Mesenchymal stem cell (in vitro differentiated cells and primary cell): ENCODE data around the gene FXYD5.

Experiments
- DNase-seq: peaks from one replicate; pipeline ENCODE4 v3.0.0-alpha.2; 2013
- H2AFZ ChIP-seq: one replicate; pipeline ENCODE4 v1.6.1; 2013; ENCODE audit warnings: low read depth, mild to moderate bottlenecking, control low read depth, inconsistent platforms, low read length, moderate library complexity
- H2AK5ac ChIP-seq: 2 replicates; pipeline ENCODE4 v1.6.1; 2013; ENCODE audit warnings: low read length, moderate library complexity, mild to moderate bottlenecking, inconsistent platforms; ENCODE audit not compliant: severe bottlenecking
- H2BK120ac ChIP-seq: one replicate; pipeline ENCODE4 v1.6.1; 2013; ENCODE audit warnings: low read depth, mild to moderate bottlenecking, inconsistent platforms, low read length, moderate library complexity
- H2BK12ac ChIP-seq, 2 experiments: one replicate each; pipeline ENCODE4 v1.6.1; 2013; ENCODE audit warnings: inconsistent platforms in 2 of 2, low read length in 2 of 2, mild to moderate bottlenecking in 2 of 2, moderate library complexity in 2 of 2, control low read depth in 1 of 2
- H2BK15ac ChIP-seq: one replicate; pipeline ENCODE4 v1.6.1; 2013; ENCODE audit warnings: mild to moderate bottlenecking, low read depth, inconsistent platforms; ENCODE audit not compliant: poor library complexity, severe bottlenecking
- H2BK5ac ChIP-seq: 2 replicates; pipeline ENCODE4 v1.6.1; 2013; ENCODE audit warnings: low read depth, mild to moderate bottlenecking, low read length, control low read depth, inconsistent platforms; ENCODE audit not compliant: poor library complexity, severe bottlenecking
- H3K14ac ChIP-seq, 2 experiments: one replicate each; pipeline ENCODE4 v1.6.1; 2013; ENCODE audit warnings: inconsistent platforms in 2 of 2, low read length in 2 of 2, control low read depth in 1 of 2, mild to moderate bottlenecking in 1 of 2, moderate library complexity in 1 of 2
- H3K18ac ChIP-seq, 2 experiments: one replicate each; pipeline ENCODE4 v1.6.1; 2013; ENCODE audit warnings: inconsistent platforms in 2 of 2, low read length in 2 of 2, control low read depth in 1 of 2, low read depth in 1 of 2, mild to moderate bottlenecking in 1 of 2
- H3K23ac ChIP-seq, 2 experiments: one replicate each; pipeline ENCODE4 v1.6.1; 2013; ENCODE audit warnings: inconsistent platforms in 2 of 2, low read length in 2 of 2, mild to moderate bottlenecking in 2 of 2, moderate library complexity in 2 of 2, control low read depth in 1 of 2
- H3K27ac ChIP-seq: 2 replicates; pipeline ENCODE4 v1.5.1; 2013; ENCODE audit warnings: mild to moderate bottlenecking, moderate library complexity, low read length, control low read depth, inconsistent platforms; ENCODE audit not compliant: poor library complexity, severe bottlenecking
- H3K27me3 ChIP-seq, 2 experiments: 2 replicates each; pipeline versions ENCODE4 v1.6.1 to v1.7.0; 2013; ENCODE audit warnings: low read length in 2 of 2, mild to moderate bottlenecking in 2 of 2, moderate library complexity in 2 of 2, control low read depth in 1 of 2, inconsistent platforms in 1 of 2; ENCODE audit not compliant: control insufficient read depth in 1 of 2, insufficient read depth in 1 of 2
- H3K36me3 ChIP-seq, 2 experiments: 2 replicates each; pipeline versions ENCODE4 v1.6.1 to v1.7.0; 2013; ENCODE audit warnings: low read length in 2 of 2, control low read depth in 1 of 2, inconsistent platforms in 1 of 2, low read depth in 1 of 2, mild to moderate bottlenecking in 1 of 2; ENCODE audit not compliant: insufficient read depth in 2 of 2, control insufficient read depth in 1 of 2
- H3K4ac ChIP-seq, 2 experiments: one replicate each; pipeline ENCODE4 v1.6.1; 2013; ENCODE audit warnings: inconsistent platforms in 2 of 2, low read length in 2 of 2, mild to moderate bottlenecking in 2 of 2, moderate library complexity in 2 of 2, control low read depth in 1 of 2, low read depth in 1 of 2
- H3K4me1 ChIP-seq: 2 replicates; pipeline ENCODE4 v1.6.1; 2013; ENCODE audit warnings: low read depth, low read length, control low read depth; ENCODE audit not compliant: control insufficient read depth, insufficient read depth
- H3K4me2 ChIP-seq: 2 replicates; pipeline ENCODE4 v1.6.1; 2013; ENCODE audit warnings: low read length, mild to moderate bottlenecking, inconsistent platforms; ENCODE audit not compliant: poor library complexity, severe bottlenecking
- H3K4me3 ChIP-seq, 2 experiments: 2 replicates each; pipeline versions ENCODE4 v1.5.1 to v1.7.0; 2013; ENCODE audit warnings: low read length in 2 of 2, mild to moderate bottlenecking in 2 of 2, control low read depth in 1 of 2, low read depth in 1 of 2; ENCODE audit not compliant: insufficient read depth in 1 of 2
- H3K79me1 ChIP-seq: replicated peaks from 2 replicates; pipeline ENCODE4 v1.6.1; 2013; ENCODE audit warnings: mild to moderate bottlenecking, control low read depth, low read length, inconsistent platforms; ENCODE audit not compliant: poor library complexity, severe bottlenecking
- H3K9ac ChIP-seq: 2 replicates; pipeline ENCODE4 v1.7.0; 2013; ENCODE audit warnings: mild to moderate bottlenecking, low read length, moderate library complexity
- H3K9me3 ChIP-seq: 2 replicates; pipeline ENCODE4 v1.7.0; 2013; ENCODE audit warnings: mild to moderate bottlenecking, low read length; ENCODE audit not compliant: control insufficient read depth
- H4K8ac ChIP-seq: one replicate; pipeline ENCODE4 v1.6.1; 2013; ENCODE audit warnings: inconsistent platforms, mild to moderate bottlenecking, low read length, moderate library complexity
- H4K91ac ChIP-seq: one replicate; pipeline ENCODE4 v1.6.1; 2013; ENCODE audit warnings: mild to moderate bottlenecking, low read length, inconsistent platforms
- WGBS: methylation state at CpG from one replicate; pipeline ENCODE4 v1.1.7; 2013; ENCODE audit warnings: mixed read lengths; 5-methylcytosine and 5-hydroxymethylcytosine counted together

The FXYD5 gene

DNA sequence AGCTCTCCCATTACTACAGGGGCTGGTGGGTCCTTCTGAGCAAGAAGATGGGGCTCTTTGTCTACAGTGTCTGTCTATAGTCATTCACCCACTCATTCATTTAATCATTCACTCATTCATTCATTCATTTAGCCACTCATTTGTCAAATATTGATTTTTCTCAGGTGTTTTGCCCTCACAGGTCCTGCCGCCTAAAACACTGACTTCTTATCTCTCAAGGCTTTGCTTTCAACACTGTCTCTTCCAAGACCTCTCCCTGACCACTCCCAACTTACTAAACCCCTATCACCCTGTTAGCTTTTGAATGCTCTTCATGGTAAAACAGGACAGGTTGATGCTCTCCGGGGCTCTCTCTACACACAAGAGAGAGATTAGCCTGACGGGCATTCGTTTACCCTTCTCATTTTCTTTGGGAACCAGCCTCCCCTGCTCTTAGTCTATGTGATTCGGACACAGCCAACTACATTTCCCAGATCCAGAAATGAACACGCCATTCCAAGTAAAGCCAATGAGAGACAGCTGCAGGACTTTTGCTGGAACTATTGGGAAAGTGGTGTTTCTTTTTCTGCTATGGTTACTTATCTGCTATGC is 51.3 kb downstream of the FXYD5 start:
- WGBS: 92% methylated on average over 5 of the region's 6 CpGs
- DNase-seq: no peak

DNA sequence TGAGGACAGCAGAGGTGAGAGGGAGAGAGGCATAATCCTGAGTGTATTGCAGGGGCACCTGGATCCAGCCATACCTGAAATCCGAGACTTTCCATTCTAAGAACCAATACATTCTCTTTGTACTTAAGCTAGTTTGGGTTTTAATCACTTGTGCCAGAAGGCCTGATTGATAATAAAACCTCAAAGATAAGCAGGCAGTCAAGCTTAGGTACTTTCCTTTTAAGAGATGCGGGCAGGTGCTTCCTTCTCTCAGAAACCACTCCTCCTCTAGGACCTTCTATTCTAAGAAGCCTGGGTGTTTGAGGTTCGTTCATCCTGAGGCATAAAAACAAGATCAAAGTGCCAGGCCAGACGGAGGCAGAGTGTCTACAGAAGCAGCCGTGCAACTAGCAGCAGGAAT is 51.8 kb downstream of the FXYD5 start:
- H4K91ac ChIP-seq: no peak overlapping the region
- no peak overlapping the region for H3K4me2 ChIP-seq
- peaks cover 7 to 13% of the 10 kb centered on the region in 2 experiments for H3K27me3 ChIP-seq
- H3K36me3 ChIP-seq: no peaks in the 10 kb centered on the region
- no peak overlapping the region for H2AFZ ChIP-seq
- no peak overlapping the region for H3K4me3 ChIP-seq
- H3K18ac ChIP-seq: no peak overlapping the region
- H2BK15ac ChIP-seq: no peak overlapping the region
- DNase-seq: no peak
- H2AK5ac ChIP-seq: no peak overlapping the region
- H3K9me3 ChIP-seq: no peaks in the 10 kb centered on the region
- no peak overlapping the region for H3K23ac ChIP-seq
- no peak overlapping the region for H3K4ac ChIP-seq
- H2BK5ac ChIP-seq: no peak overlapping the region
- no peak overlapping the region for H3K14ac ChIP-seq
- no peak overlapping the region for H4K8ac ChIP-seq
- H3K4me1 ChIP-seq: no peaks in the 10 kb centered on the region
- no peak overlapping the region for H3K27ac ChIP-seq
- no peak overlapping the region for H2BK12ac ChIP-seq
- H3K9ac ChIP-seq: no peak overlapping the region
- H3K79me1 ChIP-seq: no peaks in the 10 kb centered on the region
- WGBS: 62% methylated on average over 3 of the region's 5 CpGs
- no peak overlapping the region for H2BK120ac ChIP-seq

More for the DNA sequence above, 51.3 kb downstream of the FXYD5 start:
- H3K18ac ChIP-seq: no peak overlapping the region
- H3K9ac ChIP-seq: no peak overlapping the region
- no peak overlapping the region for H2BK120ac ChIP-seq
- no peak overlapping the region for H2AK5ac ChIP-seq
- no peaks in the 10 kb centered on the region for H3K36me3 ChIP-seq
- no peak overlapping the region for H3K4me3 ChIP-seq
- H3K23ac ChIP-seq: no peak overlapping the region
- no peak overlapping the region for H3K4ac ChIP-seq
- no peaks in the 10 kb centered on the region for H3K4me1 ChIP-seq
- no peaks in the 10 kb centered on the region for H3K79me1 ChIP-seq
- H4K8ac ChIP-seq: no peak overlapping the region
- no peak overlapping the region for H3K27ac ChIP-seq
- no peak overlapping the region for H4K91ac ChIP-seq
- no peak overlapping the region for H2BK15ac ChIP-seq
- H3K14ac ChIP-seq: no peak overlapping the region
- no peak overlapping the region for H2AFZ ChIP-seq
- H3K4me2 ChIP-seq: no peak overlapping the region
- H3K27me3 ChIP-seq: peaks cover 11 to 13% of the 10 kb centered on the region in 2 experiments
- H2BK5ac ChIP-seq: no peak overlapping the region
- H2BK12ac ChIP-seq: no peak overlapping the region
- no peaks in the 10 kb centered on the region for H3K9me3 ChIP-seq

DNA sequence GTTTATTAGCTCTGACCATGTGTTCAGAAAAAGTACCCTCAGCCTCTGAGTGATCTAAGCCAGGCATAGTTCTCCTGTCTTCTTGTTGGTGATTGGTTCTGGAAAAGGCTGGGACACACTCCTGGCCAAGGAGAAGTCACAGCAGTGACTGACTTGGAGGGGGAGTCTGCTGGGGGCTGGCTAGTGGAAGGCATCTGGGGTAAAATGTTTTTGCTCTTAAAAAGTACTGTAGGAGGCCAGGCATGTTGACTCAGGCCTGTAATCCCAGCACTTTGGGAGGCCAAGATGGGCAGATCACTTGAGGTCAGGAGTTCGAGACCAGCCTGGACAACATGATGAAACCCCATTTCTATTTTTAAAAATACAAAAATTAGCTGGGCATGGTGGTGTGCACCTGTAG is 52.3 kb downstream of the FXYD5 start:
- H3K14ac ChIP-seq: no peak overlapping the region
- H4K91ac ChIP-seq: no peak overlapping the region

DNA sequence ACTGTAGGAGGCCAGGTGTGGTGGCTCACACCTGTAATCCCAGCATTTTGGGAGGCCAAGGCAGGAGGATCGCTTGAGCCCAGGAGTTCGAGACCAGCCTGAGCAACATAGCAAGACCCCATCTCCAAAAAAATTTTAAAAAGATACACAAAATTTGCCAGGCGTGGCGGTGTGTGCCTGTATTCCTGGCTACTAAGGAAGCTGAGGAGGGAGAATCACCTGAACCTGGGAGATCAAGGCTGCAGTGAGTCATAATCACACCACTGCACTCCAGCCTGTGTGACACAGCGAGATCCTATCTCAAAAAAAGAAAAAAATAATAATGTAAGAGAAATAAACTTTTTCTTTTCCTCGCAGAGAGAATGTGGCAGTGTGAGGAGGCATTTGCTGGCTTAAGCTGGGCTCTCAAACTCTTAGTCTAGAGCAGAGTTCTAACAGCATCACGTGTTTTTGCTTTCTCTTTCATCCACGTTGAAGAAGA is 52.9 kb downstream of the FXYD5 start:
- Histone ChIP-seq H2AK5ac (no peak overlapping the region), H3K4me3 (no peak overlapping the region), H3K36me3 (no peaks in the 10 kb centered on the region), H3K27ac (no peak overlapping the region), H3K18ac (no peak overlapping the region), H2BK5ac (no peak overlapping the region), H4K91ac (no peak overlapping the region), H3K9me3 (no peaks in the 10 kb centered on the region), H2BK120ac (no peak overlapping the region), H2BK15ac (no peak overlapping the region), H2AFZ (no peak overlapping the region), H3K14ac (no peak overlapping the region), H3K4me1 (no peaks in the 10 kb centered on the region), H3K23ac (no peak overlapping the region), H4K8ac (no peak overlapping the region), H2BK12ac (no peak overlapping the region), H3K4me2 (no peak overlapping the region), H3K4ac (no peak overlapping the region), H3K27me3 (peaks cover 7 to 13% of the 10 kb centered on the region in 2 experiments), H3K79me1 (no peaks in the 10 kb centered on the region), H3K9ac (no peak overlapping the region)
- WGBS: 95% methylated on average over 2 of the region's 8 CpGs
- DNase-seq: no peak

More for the DNA sequence above, 52.3 kb downstream of the FXYD5 start:
- no peaks in the 10 kb centered on the region for H3K36me3 ChIP-seq
- DNase-seq: no peak
- H3K27ac ChIP-seq: no peak overlapping the region
- H2BK120ac ChIP-seq: no peak overlapping the region
- H3K18ac ChIP-seq: no peak overlapping the region
- no peak overlapping the region for H2AK5ac ChIP-seq
- no peak overlapping the region for H3K4me3 ChIP-seq
- H2BK5ac ChIP-seq: no peak overlapping the region
- no peaks in the 10 kb centered on the region for H3K79me1 ChIP-seq
- no peak overlapping the region for H3K4ac ChIP-seq
- no CpG with 5 or more reads among the region's 1 CpG for WGBS
- no peak overlapping the region for H3K23ac ChIP-seq
- H2AFZ ChIP-seq: no peak overlapping the region
- no peak overlapping the region for H4K8ac ChIP-seq
- H3K4me1 ChIP-seq: no peaks in the 10 kb centered on the region
- no peak overlapping the region for H3K4me2 ChIP-seq
- H2BK12ac ChIP-seq: no peak overlapping the region
- no peaks in the 10 kb centered on the region for H3K9me3 ChIP-seq
- H2BK15ac ChIP-seq: no peak overlapping the region
- H3K27me3 ChIP-seq: peaks cover 7 to 13% of the 10 kb centered on the region in 2 experiments
- H3K9ac ChIP-seq: no peak overlapping the region
